RPMI7951 (cell line): ENCODE results near the gene LRIT1. TPM values are rescaled to one million over a fixed set of nuclear protein-coding genes. Genes with fewer than 3 reads are reported as not detected.

Experiments
- DNase-seq: peaks from one replicate; pipeline ENCODE4 v3.0.0-alpha.2; 2012; ENCODE audit warnings: low read depth
- total RNA-seq: library from RNA; depleted of rRNA; stranded (reverse); fragments of >200 nt; shearing (Covaris generic); gene quantifications from 2 replicates; pipeline ENCODE4 v1.2.3, GENCODE V29; 2014; rRNA removed

The LRIT1 gene
- total RNA-seq, 1 experiment from 2014 or later = not detected

GRCh38 chr10:84193846-84194423 lies 47.4 kb downstream of the LRIT1 start:
- no peak for DNase-seq

GRCh38 chr10:84193327-84193726 lies 48.0 kb downstream of the LRIT1 start:
- DNase-seq = no peak

GRCh38 chr10:84191106-84191505 lies 50.2 kb downstream of the LRIT1 start:
- DNase-seq = no peak

GRCh38 chr10:84190621-84191020 lies 50.7 kb downstream of the LRIT1 start:
- no peak for DNase-seq

GRCh38 chr10:84188815-84189214 lies 52.5 kb downstream of the LRIT1 start:
- no peak for DNase-seq

GRCh38 chr10:84185526-84186175 lies 55.7 kb downstream of the LRIT1 start:
- DNase-seq = no peak

- DNase-seq = no peak
Measured at GRCh38 chr10:84184517-84184916, 56.8 kb downstream of the LRIT1 start.

- no peak for DNase-seq
Measured at GRCh38 chr10:84181631-84182030, 59.7 kb downstream of the LRIT1 start.

Other genes starting within 250 kb of the LRIT1 start
- gene GHITM, start 102.0 kb downstream of the LRIT1 start, total RNA-seq = 151 and 172 TPM in 2 replicates
- gene GPR15LG, start 67.7 kb downstream of the LRIT1 start, total RNA-seq = not detected in 2 replicates
- not detected in 2 replicates for gene CDHR1, start 47.0 kb downstream of the LRIT1 start, total RNA-seq
- not detected in 2 replicates for gene LRIT2, start 16.0 kb downstream of the LRIT1 start, total RNA-seq
- not detected in 2 replicates for gene RGR, start 3.5 kb upstream of the LRIT1 start, total RNA-seq
- 14.5 and 16.9 TPM in 2 replicates for gene CCSER2, start 87.0 kb upstream of the LRIT1 start, total RNA-seq